AG04450 (cell line): Measurements from ENCODE around the gene MIER2. TPM values are rescaled to one million over a fixed set of nuclear protein-coding genes. Genes with fewer than 3 reads are reported as not detected.

ENCODE experiments used
- CTCF ChIA-PET: fragments of 300-600, 350-600 bp; formaldehyde crosslinking; extraction: SDS; loops from one replicate; lab custom pipeline; 2022; ENCODE audit warnings: antibody characterized with exemption, inconsistent platforms; lab: Charles Lee
- POLR2A ChIA-PET: fragments of 350-600 bp; formaldehyde crosslinking; extraction: SDS; loops from one replicate; lab custom pipeline; 2021; ENCODE audit warnings: antibody characterized with exemption, inconsistent platforms; lab: Yijun Ruan, JAX
- DNase-seq: peaks from one replicate; pipeline ENCODE4 v3.0.0-alpha.2; 2011; ENCODE audit warnings: low read depth, low spot score
- H3K27ac ChIP-seq: one replicate; pipeline ENCODE4 v1.5.1; 2012; ENCODE audit warnings: low read depth, low read length, control low read depth
- H3K27me3 ChIP-seq: one replicate; pipeline ENCODE4 v1.6.0; 2012; ENCODE audit warnings: low read length; ENCODE audit not compliant: control insufficient read depth, insufficient read depth
- H3K4me3 ChIP-seq: 2 replicates; pipeline ENCODE4 v1.5.1; 2011; ENCODE audit warnings: mild to moderate bottlenecking, low read depth, low read length, control low read depth
- H3K9me3 ChIP-seq: 2 replicates; pipeline ENCODE4 v1.5.1; 2012; ENCODE audit warnings: low read length; ENCODE audit not compliant: control insufficient read depth, insufficient read depth
- CTCF ChIP-seq: IDR thresholded peaks from 2 replicates; pipeline ENCODE4 v1.5.1; 2011; ENCODE audit warnings: low read depth, low read length, control low read depth, inconsistent platforms
- polyA plus RNA-seq: library from polyadenylated mRNA; depleted of rRNA; stranded (reverse); fragments of >200 nt; gene quantifications from 2 replicates; pipeline ENCODE4 v1.2.3, GENCODE V29; 2011

MIER2 gene
- polyA plus RNA-seq, 1 experiment: 14.5 TPM

DNA sequence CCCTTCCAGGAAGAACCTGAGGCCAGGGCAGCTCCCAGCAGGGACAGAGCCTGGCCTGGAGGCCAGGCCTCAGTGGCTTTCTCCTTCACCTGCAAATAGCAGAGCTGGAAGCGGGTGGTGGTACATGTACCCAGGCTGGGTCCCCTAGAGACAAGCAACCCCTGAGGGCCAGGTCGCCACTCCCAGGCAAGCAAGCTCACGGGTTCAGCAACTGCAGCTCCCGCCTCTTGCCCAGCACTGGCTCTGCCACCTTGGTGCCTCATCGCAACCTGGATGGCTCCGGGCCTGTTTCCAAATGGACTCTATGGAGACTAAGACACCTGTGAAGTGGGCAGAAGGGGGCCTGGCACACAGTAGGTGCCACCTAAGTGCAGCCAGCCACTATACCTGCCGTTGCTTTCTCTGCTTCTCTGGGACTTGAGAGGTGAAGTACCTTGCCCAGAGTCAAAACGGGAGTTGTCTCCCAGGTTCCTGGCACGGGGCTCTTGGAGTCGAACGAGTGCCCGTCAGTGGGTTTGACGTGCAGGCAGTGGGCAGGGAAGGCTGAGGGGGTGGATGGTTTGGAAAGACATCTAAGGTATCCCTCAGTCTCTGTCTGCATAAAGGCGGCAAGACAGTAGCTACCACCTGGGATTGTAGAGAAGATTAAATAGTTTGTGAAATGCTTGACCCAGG, 51.0 kb downstream of the MIER2 start:
- Histone ChIP-seq H3K27me3 (peaks cover 39% of the 10 kb centered on the region), H3K27ac (no peak overlapping the region), H3K9me3 (peaks cover 10% of the 10 kb centered on the region; the same call in 1 of the 2 replicates), H3K4me3 (no peak overlapping the region)
- CTCF ChIA-PET: interaction anchor here (1.6 kb wide), 1 partner anchor 17 kb away, joined by 3 read pairs; no protein-coding TSS in a partner anchor
- POLR2A ChIA-PET: no interaction called here
- TF ChIP-seq CTCF: no peak
- no peak for DNase-seq

GRCh38 chr19:292951-293350, 51.6 kb downstream of the MIER2 start:
- POLR2A ChIA-PET: no interaction called here
- no peak for DNase-seq
- Histone ChIP-seq H3K27ac (no peak overlapping the region), H3K27me3 (peaks cover 39% of the 10 kb centered on the region), H3K9me3 (peaks cover 10% of the 10 kb centered on the region; the same call in 1 of the 2 replicates), H3K4me3 (no peak overlapping the region)
- CTCF ChIA-PET: no interaction called here
- no peak for TF ChIP-seq CTCF

DNA sequence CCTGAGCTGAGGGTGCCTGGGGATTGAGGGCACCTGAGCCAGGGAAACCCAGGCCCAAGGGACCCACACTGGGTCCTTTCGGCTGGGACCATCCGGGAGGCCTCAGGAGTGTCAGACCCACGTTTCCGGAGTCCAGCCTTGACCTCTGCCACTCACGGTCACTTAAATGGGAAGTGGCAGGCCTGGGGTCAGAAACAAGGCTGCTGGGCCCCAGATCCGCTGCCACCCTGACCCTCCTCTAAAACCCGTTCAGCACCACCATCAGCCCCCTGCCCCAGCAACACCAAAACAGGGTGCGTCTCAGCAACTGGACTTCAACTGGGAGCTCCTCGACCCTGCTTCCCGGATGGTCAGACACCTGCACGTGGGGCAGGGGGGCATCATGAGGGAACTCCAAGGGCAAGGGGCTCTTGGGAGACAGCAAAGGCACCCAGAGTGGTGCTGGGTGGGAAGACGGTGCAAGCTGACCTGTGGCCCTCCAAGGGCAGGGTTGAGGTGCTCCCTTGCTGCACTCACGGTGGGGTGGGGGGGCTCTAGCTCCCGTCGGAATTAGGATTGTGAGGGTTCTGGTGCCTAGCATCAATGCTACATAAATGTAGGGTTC, 52.2 kb downstream of the MIER2 start:
- H3K27ac ChIP-seq: no peak overlapping the region
- no peak for TF ChIP-seq CTCF
- CTCF ChIA-PET: no interaction called here

GRCh38 chr19:291561-292280, 52.9 kb downstream of the MIER2 start:
- ChIA-PET POLR2A (no interaction called here), CTCF (no interaction called here)
- no peak overlapping the region for H3K27ac ChIP-seq
- peaks cover 10% of the 10 kb centered on the region; the same call in 1 of the 2 replicates for H3K9me3 ChIP-seq
- no peak overlapping the region for H3K4me3 ChIP-seq
- no peak for DNase-seq
- H3K27me3 ChIP-seq: peaks cover 39% of the 10 kb centered on the region
- no peak for TF ChIP-seq CTCF

More for the DNA sequence above, 52.2 kb downstream of the MIER2 start:
- Histone ChIP-seq H3K27me3 (peaks cover 39% of the 10 kb centered on the region), H3K4me3 (no peak overlapping the region), H3K9me3 (peaks cover 10% of the 10 kb centered on the region; the same call in 1 of the 2 replicates)
- POLR2A ChIA-PET: no interaction called here
- no peak for DNase-seq
